Keratinocyte (primary cell): ENCODE measurements around the gene ACVR1. TPM values are rescaled to one million over a fixed set of nuclear protein-coding genes. Genes with fewer than 3 reads are reported as not detected.
"Not testable (repeated sequence)": the region's sequence is repeated elsewhere in the genome, so short reads cannot be mapped to it uniquely, and the experiment has no call there.

Experiments
- DNase-seq: peaks from one replicate; pipeline ENCODE4 v3.0.0-alpha.2; 2011; ENCODE audit warnings: low read depth, missing footprints, low spot score
- FAIRE-seq: peaks from 2 replicates; lab custom pipeline; 2011; peaks lifted over from hg19 to GRCh38; lab: Jason Lieb, UNC
- H2AFZ ChIP-seq: 2 replicates; pipeline ENCODE4 v1.6.0; 2012; ENCODE audit warnings: low read length, control low read depth, inconsistent platforms; ENCODE audit not compliant: control insufficient read depth
- H3K27ac ChIP-seq: 2 replicates; pipeline ENCODE4 v1.5.1; 2011; ENCODE audit warnings: low read length; ENCODE audit not compliant: control insufficient read depth, insufficient read depth
- H3K27me3 ChIP-seq: 3 replicates; pipeline ENCODE4 v1.6.0; 2011; ENCODE audit warnings: low read length; ENCODE audit not compliant: control insufficient read depth, insufficient read depth; ENCODE audit errors: extremely low read depth
- H3K36me3 ChIP-seq, 2 experiments: 2 replicates in 1 of 2; 3 replicates in 1 of 2; pipeline ENCODE4 v1.5.1; 2011; ENCODE audit warnings: low read length in 2 of 2, mild to moderate bottlenecking in 1 of 2; ENCODE audit not compliant: control insufficient read depth in 2 of 2, insufficient read depth in 2 of 2; ENCODE audit errors: extremely low read depth in 1 of 2
- H3K4me1 ChIP-seq: 3 replicates; pipeline ENCODE4 v1.5.1; 2011; ENCODE audit warnings: low read length; ENCODE audit not compliant: control insufficient read depth, insufficient read depth; ENCODE audit errors: extremely low read depth
- H3K4me2 ChIP-seq: 3 replicates; pipeline ENCODE4 v1.6.0; 2011; ENCODE audit warnings: low read depth, low read length; ENCODE audit not compliant: control insufficient read depth, insufficient read depth; ENCODE audit errors: extremely low read depth
- H3K4me3 ChIP-seq, 3 experiments: fragments of 200-600 bp in 1 of 3; sonication (generic) in 1 of 3; 2 replicates in 2 of 3; 3 replicates in 1 of 3; pipeline ENCODE4 v1.5.1; 2011 to 2016; ENCODE audit warnings: low read length in 3 of 3, mild to moderate bottlenecking in 3 of 3, control low read depth in 2 of 3, inconsistent platforms in 1 of 3, low read depth in 1 of 3, mixed read lengths in 1 of 3, mixed run types in 1 of 3, moderate library complexity in 1 of 3; ENCODE audit not compliant: control insufficient read depth in 2 of 3, insufficient read depth in 2 of 3; ENCODE audit errors: extremely low read depth in 1 of 3
- H3K79me2 ChIP-seq: 2 replicates; pipeline ENCODE4 v1.6.0; 2012; ENCODE audit warnings: low read length; ENCODE audit not compliant: control insufficient read depth, insufficient read depth
- H3K9ac ChIP-seq: 3 replicates; pipeline ENCODE4 v1.6.0; 2011; ENCODE audit warnings: low read length; ENCODE audit not compliant: control insufficient read depth, insufficient read depth; ENCODE audit errors: extremely low read depth
- H3K9me1 ChIP-seq: 3 replicates; pipeline ENCODE4 v1.6.0; 2011; ENCODE audit warnings: low read length; ENCODE audit not compliant: control insufficient read depth, insufficient read depth; ENCODE audit errors: extremely low read depth
- H3K9me3 ChIP-seq: 2 replicates; pipeline ENCODE4 v1.5.1; 2012; ENCODE audit warnings: low read depth, low read length; ENCODE audit not compliant: control insufficient read depth
- H4K20me1 ChIP-seq: 3 replicates; pipeline ENCODE4 v1.6.0; 2011; ENCODE audit warnings: low read length; ENCODE audit not compliant: control insufficient read depth, insufficient read depth; ENCODE audit errors: extremely low read depth
- CTCF ChIP-seq, 3 experiments: IDR thresholded peaks in 1 of 3; conservative IDR thresholded peaks in 1 of 3; optimal IDR thresholded peaks in 1 of 3; 2 replicates in 2 of 3; 3 replicates in 1 of 3; pipeline versions ENCODE3 to v1.5.1; 2011; ENCODE audit warnings: low read length in 3 of 3, mild to moderate bottlenecking in 3 of 3, moderate library complexity in 2 of 3, control low read depth in 1 of 3, inconsistent platforms in 1 of 3; ENCODE audit not compliant: insufficient read depth in 2 of 3; ENCODE audit errors: extremely low read depth in 1 of 3
- EZH2 ChIP-seq: IDR thresholded peaks from one replicate; pipeline ENCODE4 v1.6.1; 2012; ENCODE audit warnings: inconsistent platforms, mild to moderate bottlenecking, low read length, moderate library complexity
- dilution Hi-C: fragments of 300-500 bp; cut with MboI; formaldehyde crosslinking; loops from one replicate; pipeline ENCODE4 v1.7.0; 2020; ENCODE audit warnings: low sequenced_read_pairs; ENCODE audit not compliant: extremely low pct_ligation_motif_present
- polyA plus RNA-seq, 5 experiments: library from polyadenylated mRNA; depleted of rRNA in 3 of 5; stranded (reverse) in 3 of 5; stranded (forward) in 1 of 5; unstranded in 1 of 5; fragments of >200 nt; gene quantifications; 1 replicate in 1 of 5; 2 replicates in 3 of 5; 3 replicates in 1 of 5; pipeline versions ENCODE4 v1.2.1 to v1.2.3, GENCODE V29; 2011 to 2012; ENCODE audit warnings: missing spikeins in 2 of 5, low read depth in 1 of 5, low replicate concordance in 1 of 5

Gene ACVR1
- polyA plus RNA-seq, 1 donor (not counting 4 experiments of a cell fraction or from before 2014, with no cell fraction given): 30.8 TPM

GRCh38 chr2:157830266-157830665 lies 45.9 kb downstream of the ACVR1 start:
- Histone ChIP-seq H3K36me3 (no peaks in the 10 kb centered on the region), H3K9ac (peak overlapping the region; percentile 65), H4K20me1 (no peaks in the 10 kb centered on the region), H3K4me2 (no peak overlapping the region), H3K79me2 (peaks cover 12% of the 10 kb centered on the region), H3K27ac (peak overlapping the region; percentile 92), H2AFZ (no peak overlapping the region), H3K27me3 (no peaks in the 10 kb centered on the region), H3K4me3 (no peak overlapping the region), H3K9me1 (no peaks in the 10 kb centered on the region), H3K4me1 (peaks cover 23% of the 10 kb centered on the region), H3K9me3 (no peaks in the 10 kb centered on the region)
- TF ChIP-seq CTCF (optimal IDR thresholded peaks at IDR 0.05 in 1 of 3, IDR thresholded peaks at IDR 0.05 in 1 of 3, conservative IDR thresholded peaks at IDR 0.05 in 1 of 3; ENCODE audit: extremely low read depth in 1 of 3, insufficient read depth in 2 of 3, low read length in 3 of 3): no peak
- dilution Hi-C loops: no loop called here
- DNase-seq: no peak
- no peak for FAIRE-seq

- Histone ChIP-seq H3K9me1 (no peaks in the 10 kb centered on the region), H3K4me1 (peaks cover 23% of the 10 kb centered on the region), H3K4me2 (no peak overlapping the region), H3K9ac (no peak overlapping the region), H3K27ac (no peak overlapping the region), H4K20me1 (no peaks in the 10 kb centered on the region), H3K36me3 (no peaks in the 10 kb centered on the region), H3K27me3 (no peaks in the 10 kb centered on the region), H3K4me3 (no peak overlapping the region), H2AFZ (no peak overlapping the region), H3K9me3 (no peaks in the 10 kb centered on the region), H3K79me2 (peaks cover 12% of the 10 kb centered on the region)
- dilution Hi-C loops: no loop called here
- TF ChIP-seq CTCF (optimal IDR thresholded peaks at IDR 0.05 in 1 of 3, IDR thresholded peaks at IDR 0.05 in 1 of 3, conservative IDR thresholded peaks at IDR 0.05 in 1 of 3; ENCODE audit: extremely low read depth in 1 of 3, insufficient read depth in 2 of 3, low read length in 3 of 3) (no peak), EZH2 (no peak)
- DNase-seq (no peak), FAIRE-seq (no peak)
These were observed 48.8 kb downstream of the ACVR1 start for GRCh38 chr2:157827377-157827776.

GRCh38 chr2:157826644-157827043 lies 49.5 kb downstream of the ACVR1 start:
- FAIRE-seq, H3K9me3 ChIP-seq, H4K20me1 ChIP-seq, H2AFZ ChIP-seq, H3K9ac ChIP-seq, H3K27me3 ChIP-seq, H3K4me3 ChIP-seq, H3K4me2 ChIP-seq, H3K9me1 ChIP-seq, DNase-seq, H3K36me3 ChIP-seq, dilution Hi-C loops: not testable (repeated sequence)
- peaks cover 18% of the 10 kb centered on the region for H3K79me2 ChIP-seq
- peaks cover 21% of the 10 kb centered on the region for H3K4me1 ChIP-seq
- peak overlapping the region; percentile 65 for H3K27ac ChIP-seq
